Osteoblast (primary cell): Measurements from ENCODE around the gene TBC1D12. TPM values are rescaled to one million over a fixed set of nuclear protein-coding genes. Genes with fewer than 3 reads are reported as not detected.
A peak's percentile ranks its signal among the peaks of the same experiment; 100 is the strongest.

ENCODE experiments used
- DNase-seq: peaks from one replicate; pipeline ENCODE4 v3.0.0; 2011; ENCODE audit warnings: low spot score, mixed read lengths; ENCODE audit not compliant: insufficient read length; ENCODE audit errors: missing footprints
- H2AFZ ChIP-seq: 2 replicates; pipeline ENCODE4 v1.6.0; 2011; ENCODE audit warnings: mild to moderate bottlenecking, low read length
- H3K27ac ChIP-seq: 2 replicates; pipeline ENCODE4 v1.5.1; 2011; ENCODE audit warnings: mild to moderate bottlenecking, low read depth, low read length, moderate library complexity
- H3K27me3 ChIP-seq: 2 replicates; pipeline ENCODE4 v1.6.0; 2012; ENCODE audit warnings: mild to moderate bottlenecking, control low read depth, inconsistent platforms, low read length, moderate library complexity; ENCODE audit not compliant: insufficient read depth
- H3K36me3 ChIP-seq: 2 replicates; pipeline ENCODE4 v1.5.1; 2011; ENCODE audit warnings: mild to moderate bottlenecking, low read length, control low read depth, moderate library complexity; ENCODE audit not compliant: insufficient read depth
- H3K4me1 ChIP-seq: 2 replicates; pipeline ENCODE4 v1.5.1; 2011; ENCODE audit warnings: mild to moderate bottlenecking, low read length, control low read depth, moderate library complexity; ENCODE audit not compliant: insufficient read depth
- H3K4me2 ChIP-seq: 2 replicates; pipeline ENCODE4 v1.6.0; 2011; ENCODE audit warnings: mild to moderate bottlenecking, low read length; ENCODE audit not compliant: insufficient read depth
- H3K4me3 ChIP-seq: fragments of 200-600 bp; sonication (generic); 3 replicates; pipeline ENCODE4 v1.5.1; 2012; ENCODE audit warnings: mild to moderate bottlenecking, low read length, inconsistent platforms; ENCODE audit not compliant: insufficient read depth
- H3K79me2 ChIP-seq: 2 replicates; pipeline ENCODE4 v1.6.0; 2012; ENCODE audit warnings: mild to moderate bottlenecking, low read length, control low read depth, inconsistent platforms; ENCODE audit not compliant: insufficient read depth
- H3K9me3 ChIP-seq: 2 replicates; pipeline ENCODE4 v1.5.1; 2011; ENCODE audit warnings: low read depth, low read length, control low read depth
- H4K20me1 ChIP-seq: 2 replicates; pipeline ENCODE4 v1.6.0; 2012; ENCODE audit warnings: mild to moderate bottlenecking, low read length, control low read depth; ENCODE audit not compliant: insufficient read depth
- CTCF ChIP-seq: IDR thresholded peaks from 2 replicates; pipeline ENCODE4 v1.5.1; 2011; ENCODE audit warnings: mild to moderate bottlenecking, low read depth, low read length, moderate library complexity; ENCODE audit errors: extremely low read depth
- total RNA-seq: library from RNA; depleted of rRNA; stranded (reverse); fragments of >200 nt; gene quantifications from 2 replicates; pipeline ENCODE4 v1.2.3, GENCODE V29; 2012

The TBC1D12 gene
- total RNA-seq, 1 donor: 43.1 TPM

GRCh38 chr10:94407668-94408067 lies 5.3 kb downstream of the TBC1D12 start:
- Histone ChIP-seq H3K4me3 (no peak overlapping the region), H3K4me1 (peaks cover 13% of the 10 kb centered on the region), H3K4me2 (no peak overlapping the region), H3K36me3 (no peaks in the 10 kb centered on the region), H4K20me1 (peaks cover 15% of the 10 kb centered on the region), H3K27me3 (no peaks in the 10 kb centered on the region), H2AFZ (no peak overlapping the region), H3K79me2 (peaks cover 89% of the 10 kb centered on the region), H3K27ac (no peak overlapping the region), H3K9me3 (no peaks in the 10 kb centered on the region)
- no peak for TF ChIP-seq CTCF
- DNase-seq: no peak

GRCh38 chr10:94409021-94409657 lies 6.8 kb downstream of the TBC1D12 start:
- H3K36me3 ChIP-seq: no peaks in the 10 kb centered on the region
- no peak overlapping the region for H3K27ac ChIP-seq
- no peak for TF ChIP-seq CTCF
- no peak for DNase-seq
- peaks cover 91% of the 10 kb centered on the region for H3K79me2 ChIP-seq
- no peak overlapping the region for H2AFZ ChIP-seq
- H3K27me3 ChIP-seq: no peaks in the 10 kb centered on the region
- peaks cover 16% of the 10 kb centered on the region for H3K4me1 ChIP-seq
- H3K9me3 ChIP-seq: no peaks in the 10 kb centered on the region
- H3K4me2 ChIP-seq: peak overlapping the region; percentile 41
- no peak overlapping the region for H3K4me3 ChIP-seq
- peaks cover 18% of the 10 kb centered on the region for H4K20me1 ChIP-seq

- Histone ChIP-seq H3K4me2 (no peak overlapping the region), H3K4me3 (no peak overlapping the region), H4K20me1 (peaks cover 11% of the 10 kb centered on the region), H3K9me3 (no peaks in the 10 kb centered on the region), H3K4me1 (peaks cover 13% of the 10 kb centered on the region), H3K79me2 (peaks cover 90% of the 10 kb centered on the region), H3K36me3 (no peaks in the 10 kb centered on the region), H2AFZ (no peak overlapping the region), H3K27ac (no peak overlapping the region), H3K27me3 (no peaks in the 10 kb centered on the region)
- DNase-seq: no peak
- TF ChIP-seq CTCF: no peak
These were observed 9.0 kb downstream of the TBC1D12 start for GRCh38 chr10:94411304-94411703.

- Histone ChIP-seq H3K9me3 (no peaks in the 10 kb centered on the region), H3K4me3 (no peak overlapping the region), H2AFZ (no peak overlapping the region), H3K79me2 (peaks cover 89% of the 10 kb centered on the region), H3K27me3 (no peaks in the 10 kb centered on the region), H3K4me1 (peaks cover 18% of the 10 kb centered on the region), H4K20me1 (peaks cover 7% of the 10 kb centered on the region), H3K4me2 (peak overlapping the region; percentile 63), H3K27ac (no peak overlapping the region), H3K36me3 (no peaks in the 10 kb centered on the region)
- no peak for TF ChIP-seq CTCF
- peak; percentile 61 for DNase-seq
These were observed 10.1 kb downstream of the TBC1D12 start for GRCh38 chr10:94412449-94412848.
